VCaP (cell line): ENCODE measurements around the gene CYP46A1.
"Not testable (repeated sequence)": the region's sequence is repeated elsewhere in the genome, so short reads cannot be mapped to it uniquely, and the experiment has no call there.

ENCODE experiments used
- H3K27ac ChIP-seq: fragments of 450-650 bp; 2 replicates; pipeline ENCODE4 v1.5.1; 2017
- TF ChIP-seq, protein P1 (sequence below): fragments of 450-650 bp; conservative IDR thresholded peaks from 2 replicates; pipeline ENCODE4 v1.5.1; 2017; ENCODE audit warnings: mild to moderate bottlenecking, moderate library complexity

CYP46A1 gene

DNA sequence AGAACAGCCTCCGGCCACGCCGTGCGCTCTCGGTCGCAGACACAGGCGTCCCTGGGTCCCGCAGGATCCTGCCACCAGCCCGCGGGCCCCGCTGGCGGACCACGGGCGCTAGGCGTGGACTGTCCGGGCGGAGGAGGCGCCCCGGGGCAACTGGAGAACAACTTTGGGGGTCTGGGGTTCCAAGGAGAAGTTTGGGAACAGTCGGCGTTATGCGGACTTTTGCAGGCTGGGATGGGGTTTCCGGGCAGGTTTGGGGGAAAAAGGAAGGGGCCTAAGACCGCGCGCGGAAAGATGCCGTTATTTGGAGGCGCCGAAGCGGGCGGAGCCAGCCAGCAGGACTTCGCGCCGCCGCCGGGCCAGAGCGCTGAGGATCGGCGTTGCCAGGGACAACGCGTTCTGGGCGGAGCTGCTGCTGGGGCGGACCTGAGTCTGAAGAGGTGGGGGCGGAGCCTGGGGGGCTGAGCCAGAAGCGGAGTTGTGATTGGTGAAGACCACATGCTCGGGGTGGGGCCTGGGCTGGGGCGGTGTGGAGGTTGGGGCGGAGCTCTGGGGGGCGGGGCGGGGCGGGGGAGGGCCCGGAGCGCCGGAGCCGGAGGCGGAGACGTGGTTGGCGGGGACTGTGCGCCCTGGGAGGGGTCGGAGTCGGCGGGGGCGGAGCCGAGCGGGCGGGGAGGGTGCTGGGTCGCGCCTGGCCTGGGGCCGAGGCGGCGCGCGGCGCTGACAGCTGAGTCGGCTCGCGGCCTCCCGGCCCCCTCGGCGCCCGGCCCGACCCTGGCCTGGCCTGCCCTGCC lies at the start of gene CYP46A1:
Gene CYP46A1, plus strand, starts transcription at position 680 of the 791 bp plus-strand sequence. CDS start 120 bp downstream, outside the sequence.
- TF ChIP-seq, protein P1, sequence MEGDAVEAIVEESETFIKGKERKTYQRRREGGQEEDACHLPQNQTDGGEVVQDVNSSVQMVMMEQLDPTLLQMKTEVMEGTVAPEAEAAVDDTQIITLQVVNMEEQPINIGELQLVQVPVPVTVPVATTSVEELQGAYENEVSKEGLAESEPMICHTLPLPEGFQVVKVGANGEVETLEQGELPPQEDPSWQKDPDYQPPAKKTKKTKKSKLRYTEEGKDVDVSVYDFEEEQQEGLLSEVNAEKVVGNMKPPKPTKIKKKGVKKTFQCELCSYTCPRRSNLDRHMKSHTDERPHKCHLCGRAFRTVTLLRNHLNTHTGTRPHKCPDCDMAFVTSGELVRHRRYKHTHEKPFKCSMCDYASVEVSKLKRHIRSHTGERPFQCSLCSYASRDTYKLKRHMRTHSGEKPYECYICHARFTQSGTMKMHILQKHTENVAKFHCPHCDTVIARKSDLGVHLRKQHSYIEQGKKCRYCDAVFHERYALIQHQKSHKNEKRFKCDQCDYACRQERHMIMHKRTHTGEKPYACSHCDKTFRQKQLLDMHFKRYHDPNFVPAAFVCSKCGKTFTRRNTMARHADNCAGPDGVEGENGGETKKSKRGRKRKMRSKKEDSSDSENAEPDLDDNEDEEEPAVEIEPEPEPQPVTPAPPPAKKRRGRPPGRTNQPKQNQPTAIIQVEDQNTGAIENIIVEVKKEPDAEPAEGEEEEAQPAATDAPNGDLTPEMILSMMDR = no peak

DNA sequence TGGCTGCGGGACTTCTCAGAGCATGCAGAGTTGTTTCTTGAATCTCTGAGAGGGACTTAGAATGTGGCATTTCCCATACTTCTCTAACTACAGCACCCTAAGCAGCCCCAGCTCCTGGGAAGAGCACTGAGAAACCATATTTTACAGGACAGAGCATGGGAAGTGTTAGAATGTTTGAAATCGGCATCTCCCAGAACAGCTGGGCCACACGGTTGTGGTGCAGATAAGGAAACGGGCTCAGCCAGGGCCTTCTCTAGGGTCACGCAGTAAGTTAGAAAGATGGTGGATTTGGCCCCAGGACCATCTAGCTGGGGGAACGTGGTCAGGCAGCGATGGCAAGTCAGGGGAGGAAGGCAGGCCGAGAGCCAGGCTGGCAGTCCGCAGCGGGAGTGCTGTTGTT lies 49.7 kb upstream of the CYP46A1 start:
- TF ChIP-seq, protein P1 = no peak
- no peak overlapping the region for H3K27ac ChIP-seq

More for the DNA sequence above, at the start of gene CYP46A1:
- H3K27ac ChIP-seq = peak within 1 kb of the TSS; percentile 78

DNA sequence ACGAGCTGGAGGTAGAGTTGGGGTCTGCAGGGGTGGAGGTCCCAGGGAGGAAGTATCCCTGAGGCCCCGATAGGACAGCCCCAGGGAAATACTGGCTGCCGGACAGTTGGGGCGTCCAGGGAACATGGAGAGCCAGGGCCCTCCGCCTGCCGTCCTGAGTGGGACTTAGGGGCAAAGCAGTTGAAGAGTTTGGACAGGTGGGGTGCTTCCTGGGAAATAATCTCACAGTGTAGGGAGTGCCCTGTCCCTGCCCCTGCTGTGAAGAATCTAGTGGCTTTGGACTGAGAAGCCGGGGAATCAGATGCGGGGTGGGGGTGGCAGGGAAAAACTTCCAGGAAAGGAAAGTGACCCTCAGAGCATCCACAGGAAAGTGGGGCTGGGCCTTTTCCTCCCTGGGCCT lies 49.0 kb upstream of the CYP46A1 start:
- no peak overlapping the region for H3K27ac ChIP-seq
- TF ChIP-seq, protein P1 = no peak

DNA sequence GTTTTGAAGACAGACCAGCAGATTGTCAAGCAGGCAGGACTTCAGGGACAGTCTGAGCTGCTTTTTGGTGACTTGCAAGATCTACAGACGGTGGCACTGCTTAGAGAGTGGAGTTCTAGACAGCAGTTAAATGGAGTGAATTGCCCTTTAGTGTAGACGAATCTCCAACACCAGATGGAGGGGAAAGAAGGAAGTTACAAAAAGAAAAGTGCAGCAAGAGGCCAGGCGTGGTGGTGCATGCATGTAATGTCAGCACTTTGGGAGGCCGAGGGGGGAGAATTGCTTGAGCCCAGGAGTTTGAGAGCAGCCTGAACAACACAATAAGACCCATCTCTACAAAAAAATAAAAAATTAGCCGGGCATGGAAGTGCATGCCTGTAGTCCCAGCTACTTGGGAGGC lies 47.6 kb upstream of the CYP46A1 start:
- TF ChIP-seq, protein P1 = no peak
- H3K27ac ChIP-seq = no peak overlapping the region

DNA sequence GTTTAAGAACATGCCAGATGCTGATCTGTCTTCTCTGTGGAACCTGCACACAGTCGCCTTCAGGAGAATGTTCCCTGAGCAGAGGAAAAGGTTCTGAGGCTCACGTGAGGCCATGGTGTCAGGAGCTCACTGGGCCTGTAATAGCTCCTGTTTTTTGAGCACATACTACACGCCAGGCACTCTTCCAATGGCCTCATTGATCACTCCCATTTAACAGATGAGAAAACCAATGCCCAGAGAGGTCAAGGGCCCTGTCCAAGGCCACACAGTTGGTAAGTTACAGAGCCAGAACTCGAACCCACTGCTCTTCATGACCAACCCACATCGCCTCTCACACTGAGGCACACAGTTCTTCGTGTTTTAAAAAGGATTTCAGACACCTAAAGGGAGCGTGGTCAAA lies 46.5 kb upstream of the CYP46A1 start:
- TF ChIP-seq, protein P1 = no peak
- H3K27ac ChIP-seq = no peak overlapping the region

DNA sequence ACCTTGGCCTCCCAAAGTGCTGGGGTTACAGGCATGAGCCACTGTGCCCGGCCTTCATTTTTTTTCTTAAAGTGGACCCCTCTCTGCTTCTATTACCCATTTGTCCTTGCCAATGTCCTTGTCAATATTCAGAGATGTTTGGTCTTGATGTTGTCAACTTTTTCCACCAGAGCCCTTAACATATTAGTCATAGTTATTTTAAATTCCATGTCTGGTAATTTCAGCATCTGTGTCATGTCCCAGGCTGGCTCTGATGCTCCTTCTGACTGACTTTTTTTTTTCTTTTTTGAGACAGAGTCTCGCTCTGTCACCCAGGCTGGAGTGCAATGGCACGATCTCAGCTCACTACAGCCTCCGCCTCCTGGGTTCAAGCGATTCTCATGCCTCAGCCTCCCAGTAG lies 41.3 kb upstream of the CYP46A1 start:
- H3K27ac ChIP-seq = not testable (repeated sequence)

DNA sequence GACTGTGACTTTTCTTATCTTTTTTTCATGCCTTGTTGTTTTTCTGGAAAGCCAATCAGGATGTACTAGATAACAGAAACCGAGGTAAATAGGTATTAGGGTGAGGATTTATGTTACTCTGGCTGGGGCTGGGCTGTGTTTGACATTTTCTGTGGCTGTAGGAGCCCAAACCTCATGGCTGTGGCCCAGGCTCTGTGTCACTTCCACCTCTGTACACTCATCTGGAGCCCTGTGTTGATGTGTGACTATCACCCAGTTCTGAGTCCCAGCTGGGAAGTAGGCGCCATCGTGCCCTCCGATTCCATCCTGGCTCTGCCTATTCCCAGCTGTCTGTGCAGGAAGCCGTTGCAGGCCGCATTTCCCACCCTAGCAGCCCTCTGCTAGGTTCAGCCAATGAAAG lies 40.8 kb upstream of the CYP46A1 start:
- H3K27ac ChIP-seq = no peak overlapping the region
- TF ChIP-seq, protein P1 = no peak

DNA sequence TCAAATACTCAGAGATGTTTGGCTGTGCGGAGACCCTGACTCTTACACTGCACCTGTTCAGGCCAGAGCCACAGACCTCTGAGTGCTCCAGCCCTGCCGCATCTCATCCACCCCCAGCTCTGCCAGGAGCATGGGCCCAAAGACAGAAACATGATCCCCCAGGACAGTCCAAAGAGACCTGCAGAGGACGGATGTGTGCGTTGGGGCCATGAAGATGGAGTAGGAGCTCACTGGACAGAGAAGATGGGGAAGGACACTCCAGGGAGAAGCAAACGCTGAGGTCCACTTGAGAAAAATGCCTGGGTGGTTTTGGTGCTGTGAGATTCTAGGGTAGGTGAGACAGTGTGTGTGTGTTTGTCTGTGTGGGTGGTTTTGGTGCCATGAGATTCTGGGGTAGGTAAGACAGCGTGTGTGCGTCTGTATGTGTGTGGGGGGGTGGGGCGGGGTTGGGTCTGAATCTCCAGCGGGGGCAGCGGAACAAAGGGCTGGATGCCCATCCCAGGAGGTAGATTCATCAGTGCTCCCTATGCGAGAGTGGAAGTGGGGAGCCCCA lies 40.0 kb upstream of the CYP46A1 start:
- TF ChIP-seq, protein P1 = no peak
- no peak overlapping the region for H3K27ac ChIP-seq
